Activated CD8-positive, alpha-beta T cell treated with anti-CD3 and anti-CD28 coated beads, Interleukin-2, amount 10 ng/mL, durations not matched to agents 7 days and 5 days (primary cell): ENCODE data around the gene SSR1. TPM values are rescaled to one million over a fixed set of nuclear protein-coding genes. Genes with fewer than 3 reads are reported as not detected.

Source experiments
- total RNA-seq, 2 experiments: library from RNA; stranded (reverse); gene quantifications; one replicate each; pipeline ENCODE4 v1.2.3, GENCODE V29; 2021

Gene SSR1
- total RNA-seq, 2 experiments from 2014 or later = 122 to 130 TPM

Other genes starting within 250 kb of the SSR1 start
- gene RREB1, start 205.2 kb downstream of the SSR1 start, total RNA-seq = 10 to 100 TPM; 27.5 to 29.0 TPM
- gene CAGE1, start 76.5 kb upstream of the SSR1 start, total RNA-seq = under 1 TPM; 0.16 to 0.18 TPM
- 10 to 100 TPM; 35.8 to 37.0 TPM for gene RIOK1, start 76.6 kb upstream of the SSR1 start, total RNA-seq
- under 1 TPM; 0.08 to 0.13 TPM for gene DSP, start 228.5 kb upstream of the SSR1 start, total RNA-seq